ENCODE measurements around the gene PRKCSH.
"Not testable (repeated sequence)": the region's sequence is repeated elsewhere in the genome, so short reads cannot be mapped to it uniquely, and the experiment has no call there.

PRKCSH gene

GRCh38 chr19:11421371-11422098 is 13.9 kb upstream of the PRKCSH start:
- DNase-seq (ENCODE audit: low read depth), result peak; percentile 57
- no peak for TF ChIP-seq CTCF (IDR thresholded peaks at IDR 0.05; ENCODE audit: insufficient read depth, low read depth, low read length, missing control alignments)
- H3K4me3 ChIP-seq (ENCODE audit: low read depth, low read length), result peak overlapping the region; percentile 10

GRCh38 chr19:11422163-11423065 is 13.0 kb upstream of the PRKCSH start:
- DNase-seq (ENCODE audit: low read depth), result peak; percentile 86
- TF ChIP-seq CTCF (IDR thresholded peaks at IDR 0.05; ENCODE audit: insufficient read depth, low read depth, low read length, missing control alignments), result no peak
- H3K4me3 ChIP-seq (ENCODE audit: low read depth, low read length), result peak overlapping the region; percentile 24

GRCh38 chr19:11423164-11423790 is 12.2 kb upstream of the PRKCSH start:
- no peak overlapping the region for H3K4me3 ChIP-seq (ENCODE audit: low read depth, low read length)
- DNase-seq (ENCODE audit: low read depth), result no peak
- no peak for TF ChIP-seq CTCF (IDR thresholded peaks at IDR 0.05; ENCODE audit: insufficient read depth, low read depth, low read length, missing control alignments)

GRCh38 chr19:11423791-11424181 is 11.6 kb upstream of the PRKCSH start:
- no peak for DNase-seq (ENCODE audit: low read depth)
- H3K4me3 ChIP-seq (ENCODE audit: low read depth, low read length), result no peak overlapping the region
- TF ChIP-seq CTCF (IDR thresholded peaks at IDR 0.05; ENCODE audit: insufficient read depth, low read depth, low read length, missing control alignments), result no peak

- no peak for TF ChIP-seq CTCF (IDR thresholded peaks at IDR 0.05; ENCODE audit: insufficient read depth, low read depth, low read length, missing control alignments)
- H3K4me3 ChIP-seq (ENCODE audit: low read depth, low read length), result no peak overlapping the region
- DNase-seq (ENCODE audit: low read depth), result no peak
Measured at GRCh38 chr19:11425719-11426457, 9.5 kb upstream of the PRKCSH start.

GRCh38 chr19:11426656-11427055 is 8.8 kb upstream of the PRKCSH start:
- TF ChIP-seq CTCF (IDR thresholded peaks at IDR 0.05; ENCODE audit: insufficient read depth, low read depth, low read length, missing control alignments), result no peak
- no peak for DNase-seq (ENCODE audit: low read depth)
- no peak overlapping the region for H3K4me3 ChIP-seq (ENCODE audit: low read depth, low read length)

GRCh38 chr19:11433526-11433925 is 1.9 kb upstream of the PRKCSH start:
- H3K4me3 ChIP-seq (ENCODE audit: low read depth, low read length); DNase-seq (ENCODE audit: low read depth): not testable (repeated sequence)

Measured in GM12865 (cell line).